Measurements from ENCODE around the gene RYR2.

GRCh38 chr1:237050185-237050584 lies 8.2 kb downstream of the RYR2 start:
- TF ChIP-seq CTCF (IDR thresholded peaks at IDR 0.05) (no peak), POLR2A (IDR thresholded peaks at IDR 0.05) (no peak)
